Neural crest cell (in vitro differentiated cells): ENCODE measurements around the gene GABRB3. TPM values are rescaled to one million over a fixed set of nuclear protein-coding genes. Genes with fewer than 3 reads are reported as not detected.

Experiments used
- DNase-seq: peaks from one replicate; pipeline ENCODE4 v3.0.0; 2021; ENCODE audit warnings: low read depth, mixed read lengths, low spot score
- H3K27ac Mint-ChIP-seq: one replicate; pipeline ENCODE4 v1.8.0; 2021; ENCODE audit warnings: mild to moderate bottlenecking, mixed read lengths; ENCODE audit not compliant: unreplicated experiment
- H3K27me3 Mint-ChIP-seq: 2 replicates; pipeline ENCODE4 v1.8.0; 2021; ENCODE audit warnings: low read depth, mild to moderate bottlenecking, mixed read lengths
- H3K36me3 Mint-ChIP-seq: 2 replicates; pipeline ENCODE4 v1.8.0; 2021; ENCODE audit warnings: low read depth, mild to moderate bottlenecking, mixed read lengths
- H3K4me1 Mint-ChIP-seq: 2 replicates; pipeline ENCODE4 v1.8.0; 2021; ENCODE audit warnings: mixed read lengths
- H3K4me3 Mint-ChIP-seq: one replicate; pipeline ENCODE4 v1.8.0; 2021; ENCODE audit warnings: mild to moderate bottlenecking, mixed read lengths
- H3K9me3 Mint-ChIP-seq: 2 replicates; pipeline ENCODE4 v1.8.0; 2021; ENCODE audit warnings: mixed read lengths
- CTCF ChIP-seq: fragments of 200-600 bp; sonication (generic); conservative IDR thresholded peaks from 2 replicates; pipeline ENCODE4 v1.5.0; 2021; ENCODE audit warnings: antibody characterized with exemption, mild to moderate bottlenecking
- long read RNA-seq: library from polyadenylated mRNA; unstranded; transcript quantifications from one replicate; pipeline ENCODE4 v2.0.0, GENCODE V29; 2020
- total RNA-seq: library from RNA; stranded (reverse); gene quantifications from 2 replicates; pipeline ENCODE4 v1.2.1, GENCODE V29; 2021

Gene GABRB3
- 19.8 and 23.7 TPM in 2 replicates for total RNA-seq
- long read RNA-seq, full-length matches to known transcripts = 12 of 18 reads
- long read RNA-seq, partial matches to known transcripts = 1 of 18 reads
- long read RNA-seq, other reads (novel, unspliced or antisense) = 5 of 18 reads

GRCh38 chr15:26772154-26773066, at the start of gene GABRB3:
Gene GABRB3, minus strand, starts transcription at chr15:26773066.
- H3K36me3 Mint-ChIP-seq = no peaks in the 10 kb centered on the region
- H3K4me3 Mint-ChIP-seq = peak within 1 kb of the TSS; percentile 95
- no peaks in the 10 kb centered on the region for H3K9me3 Mint-ChIP-seq
- H3K4me1 Mint-ChIP-seq = peaks cover 21% of the 10 kb centered on the region
- no peak for TF ChIP-seq CTCF
- H3K27me3 Mint-ChIP-seq = peaks cover 52% of the 10 kb centered on the region
- DNase-seq = peak; percentile 11
- no peak within 1 kb of the TSS for H3K27ac Mint-ChIP-seq

GRCh38 chr15:26807517-26808427, 34.9 kb upstream of the GABRB3 start:
- Mint-ChIP-seq H3K27me3 (no peaks in the 10 kb centered on the region), H3K27ac (no peak overlapping the region), H3K4me1 (no peaks in the 10 kb centered on the region), H3K9me3 (peaks cover 8% of the 10 kb centered on the region), H3K36me3 (no peaks in the 10 kb centered on the region), H3K4me3 (no peak overlapping the region)
- DNase-seq = no peak
- TF ChIP-seq CTCF = no peak

- H3K4me3 Mint-ChIP-seq = no peak overlapping the region
- no peaks in the 10 kb centered on the region for H3K27me3 Mint-ChIP-seq
- no peaks in the 10 kb centered on the region for H3K36me3 Mint-ChIP-seq
- no peak for DNase-seq
- no peaks in the 10 kb centered on the region for H3K4me1 Mint-ChIP-seq
- TF ChIP-seq CTCF = no peak
- peaks cover 3% of the 10 kb centered on the region for H3K9me3 Mint-ChIP-seq
- H3K27ac Mint-ChIP-seq = no peak overlapping the region
These were observed 33.7 kb upstream of the GABRB3 start for GRCh38 chr15:26806574-26806973.

DNA sequence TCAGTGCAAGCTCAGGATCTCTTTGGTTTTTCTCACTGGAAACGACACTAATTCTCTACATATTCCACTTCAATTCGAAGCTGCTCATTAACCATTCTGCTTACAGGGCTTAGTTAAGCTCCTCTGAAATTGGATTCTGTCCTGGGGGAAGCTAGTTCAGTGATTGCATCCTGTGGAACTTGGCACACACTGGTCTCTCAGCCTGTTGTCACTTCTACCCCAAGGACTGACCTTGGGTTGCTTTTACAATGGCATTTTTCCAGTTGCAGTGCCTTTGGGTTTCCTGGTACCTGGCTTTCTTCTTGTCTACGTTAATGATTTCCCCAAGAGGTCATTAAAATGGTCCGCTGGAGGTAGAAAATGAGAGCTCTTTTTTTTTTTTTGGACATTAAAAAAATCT, 33.3 kb upstream of the GABRB3 start:
- no peak overlapping the region for H3K27ac Mint-ChIP-seq
- peaks cover 2% of the 10 kb centered on the region for H3K9me3 Mint-ChIP-seq
- H3K4me3 Mint-ChIP-seq = no peak overlapping the region
- no peak for DNase-seq
- TF ChIP-seq CTCF = no peak
- no peaks in the 10 kb centered on the region for H3K4me1 Mint-ChIP-seq
- no peaks in the 10 kb centered on the region for H3K36me3 Mint-ChIP-seq
- no peaks in the 10 kb centered on the region for H3K27me3 Mint-ChIP-seq

DNA sequence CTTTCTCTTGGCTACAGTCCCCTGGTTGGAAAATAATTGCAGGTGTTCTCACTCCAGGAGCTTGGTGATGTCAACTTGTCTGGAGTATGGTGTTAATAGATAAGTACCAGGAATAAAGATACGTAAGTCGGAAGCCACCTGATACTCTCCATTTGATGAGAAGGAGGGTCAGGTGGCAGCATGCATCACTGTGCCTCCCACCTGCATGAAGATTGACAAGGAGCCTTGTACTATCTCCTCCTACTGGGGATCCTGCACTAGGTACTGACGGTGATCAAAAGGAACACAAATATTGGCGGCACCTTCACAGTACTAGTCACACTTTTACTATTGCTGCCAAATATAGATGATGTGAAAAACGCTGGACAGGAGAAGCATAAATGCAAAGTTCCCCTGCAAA, 32.6 kb upstream of the GABRB3 start:
- TF ChIP-seq CTCF = no peak
- H3K9me3 Mint-ChIP-seq = no peaks in the 10 kb centered on the region
- DNase-seq = no peak
- no peaks in the 10 kb centered on the region for H3K36me3 Mint-ChIP-seq
- H3K27ac Mint-ChIP-seq = no peak overlapping the region
- H3K27me3 Mint-ChIP-seq = no peaks in the 10 kb centered on the region
- H3K4me1 Mint-ChIP-seq = no peaks in the 10 kb centered on the region
- no peak overlapping the region for H3K4me3 Mint-ChIP-seq
